NB4 (cell line): ENCODE data around the gene THSD4.

Source experiments
- POLR2A ChIP-seq: IDR thresholded peaks from 2 replicates; pipeline ENCODE4 v1.6.1; 2011; ENCODE audit warnings: mild to moderate bottlenecking; ENCODE audit not compliant: insufficient read length; ENCODE audit errors: extremely low read depth
- TF ChIP-seq, protein P1 (sequence below): IDR thresholded peaks from one replicate; pipeline ENCODE4 v1.5.1; 2012; ENCODE audit warnings: low read depth, low read length
- TF ChIP-seq, protein P2 (sequence below): IDR thresholded peaks from 2 replicates; pipeline ENCODE4 v1.6.1; 2011; ENCODE audit warnings: low read depth, low read length

DNA sequence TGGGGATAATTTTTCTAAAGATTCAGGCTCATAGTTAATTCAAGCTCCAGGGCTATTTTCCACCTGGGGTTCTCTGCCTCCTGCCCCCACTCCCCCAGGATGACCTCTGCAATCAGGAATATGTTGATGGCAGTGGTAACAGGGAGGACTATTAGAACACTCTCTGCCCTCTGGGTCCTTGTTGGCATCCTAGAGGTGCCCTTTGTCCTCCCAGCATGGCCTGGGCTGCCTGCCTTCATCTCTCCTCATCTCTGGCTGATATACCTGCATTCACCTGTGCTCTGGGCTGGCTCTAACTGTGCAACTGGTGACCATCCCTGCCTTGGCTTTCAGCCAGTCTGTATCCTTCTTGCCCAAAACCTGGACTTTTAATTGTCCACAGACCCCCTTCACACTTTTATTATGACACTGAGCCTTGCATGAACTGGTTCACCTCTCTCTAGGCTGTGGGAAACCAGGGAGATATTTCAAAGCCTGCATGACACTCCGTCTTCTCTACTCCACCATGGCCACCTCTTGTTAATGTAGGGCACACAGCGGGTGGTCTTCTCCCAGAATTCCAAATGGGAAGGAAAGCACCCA lies 199.8 kb downstream of the THSD4 start:
- TF ChIP-seq, protein P1, sequence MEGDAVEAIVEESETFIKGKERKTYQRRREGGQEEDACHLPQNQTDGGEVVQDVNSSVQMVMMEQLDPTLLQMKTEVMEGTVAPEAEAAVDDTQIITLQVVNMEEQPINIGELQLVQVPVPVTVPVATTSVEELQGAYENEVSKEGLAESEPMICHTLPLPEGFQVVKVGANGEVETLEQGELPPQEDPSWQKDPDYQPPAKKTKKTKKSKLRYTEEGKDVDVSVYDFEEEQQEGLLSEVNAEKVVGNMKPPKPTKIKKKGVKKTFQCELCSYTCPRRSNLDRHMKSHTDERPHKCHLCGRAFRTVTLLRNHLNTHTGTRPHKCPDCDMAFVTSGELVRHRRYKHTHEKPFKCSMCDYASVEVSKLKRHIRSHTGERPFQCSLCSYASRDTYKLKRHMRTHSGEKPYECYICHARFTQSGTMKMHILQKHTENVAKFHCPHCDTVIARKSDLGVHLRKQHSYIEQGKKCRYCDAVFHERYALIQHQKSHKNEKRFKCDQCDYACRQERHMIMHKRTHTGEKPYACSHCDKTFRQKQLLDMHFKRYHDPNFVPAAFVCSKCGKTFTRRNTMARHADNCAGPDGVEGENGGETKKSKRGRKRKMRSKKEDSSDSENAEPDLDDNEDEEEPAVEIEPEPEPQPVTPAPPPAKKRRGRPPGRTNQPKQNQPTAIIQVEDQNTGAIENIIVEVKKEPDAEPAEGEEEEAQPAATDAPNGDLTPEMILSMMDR, result no peak
- TF ChIP-seq, protein P2, sequence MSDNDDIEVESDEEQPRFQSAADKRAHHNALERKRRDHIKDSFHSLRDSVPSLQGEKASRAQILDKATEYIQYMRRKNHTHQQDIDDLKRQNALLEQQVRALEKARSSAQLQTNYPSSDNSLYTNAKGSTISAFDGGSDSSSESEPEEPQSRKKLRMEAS, result no peak
- no peak for TF ChIP-seq POLR2A
